ENCODE measurements around the gene MUS81.

Gene MUS81

DNA sequence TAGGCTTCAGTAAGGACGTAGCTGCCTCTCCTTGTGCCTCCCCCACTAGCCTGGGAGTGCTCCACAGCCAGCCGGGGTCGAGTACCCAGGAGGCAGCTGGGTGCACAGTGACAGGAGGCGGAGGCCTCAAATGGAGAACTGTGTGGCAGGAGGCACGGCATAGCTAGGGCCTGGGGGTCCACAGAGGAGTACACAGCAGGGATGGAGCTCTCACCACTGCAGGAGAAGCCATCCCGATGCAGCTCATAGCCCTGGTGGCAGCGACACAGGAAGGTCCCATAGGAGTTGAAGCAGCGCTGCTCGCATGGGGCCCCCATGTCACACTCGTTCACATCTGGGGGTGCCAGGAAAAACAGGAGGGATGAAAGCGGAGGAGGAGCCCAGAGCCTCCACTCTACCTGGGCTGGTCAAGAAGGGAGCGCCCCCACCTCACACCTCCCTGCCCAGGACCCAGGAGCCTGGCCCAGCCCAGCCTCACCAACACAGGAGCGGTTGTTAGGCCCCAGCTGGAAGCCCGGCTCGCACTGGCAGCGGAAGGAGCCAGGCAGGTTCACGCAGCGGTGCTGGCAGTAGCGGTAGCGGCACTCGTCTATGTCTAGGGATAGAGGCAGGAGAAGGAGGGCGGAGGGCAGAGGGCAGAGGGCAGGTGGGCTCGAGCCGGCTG lies 9.5 kb downstream of the MUS81 start:
- TF ChIP-seq, protein P1, sequence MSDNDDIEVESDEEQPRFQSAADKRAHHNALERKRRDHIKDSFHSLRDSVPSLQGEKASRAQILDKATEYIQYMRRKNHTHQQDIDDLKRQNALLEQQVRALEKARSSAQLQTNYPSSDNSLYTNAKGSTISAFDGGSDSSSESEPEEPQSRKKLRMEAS (IDR thresholded peaks at IDR 0.05; ENCODE audit: low read depth, low read length) = no peak
- no peak for TF ChIP-seq MYC (IDR thresholded peaks at IDR 0.05; ENCODE audit: low read depth, low read length)
- TF ChIP-seq, protein P2, sequence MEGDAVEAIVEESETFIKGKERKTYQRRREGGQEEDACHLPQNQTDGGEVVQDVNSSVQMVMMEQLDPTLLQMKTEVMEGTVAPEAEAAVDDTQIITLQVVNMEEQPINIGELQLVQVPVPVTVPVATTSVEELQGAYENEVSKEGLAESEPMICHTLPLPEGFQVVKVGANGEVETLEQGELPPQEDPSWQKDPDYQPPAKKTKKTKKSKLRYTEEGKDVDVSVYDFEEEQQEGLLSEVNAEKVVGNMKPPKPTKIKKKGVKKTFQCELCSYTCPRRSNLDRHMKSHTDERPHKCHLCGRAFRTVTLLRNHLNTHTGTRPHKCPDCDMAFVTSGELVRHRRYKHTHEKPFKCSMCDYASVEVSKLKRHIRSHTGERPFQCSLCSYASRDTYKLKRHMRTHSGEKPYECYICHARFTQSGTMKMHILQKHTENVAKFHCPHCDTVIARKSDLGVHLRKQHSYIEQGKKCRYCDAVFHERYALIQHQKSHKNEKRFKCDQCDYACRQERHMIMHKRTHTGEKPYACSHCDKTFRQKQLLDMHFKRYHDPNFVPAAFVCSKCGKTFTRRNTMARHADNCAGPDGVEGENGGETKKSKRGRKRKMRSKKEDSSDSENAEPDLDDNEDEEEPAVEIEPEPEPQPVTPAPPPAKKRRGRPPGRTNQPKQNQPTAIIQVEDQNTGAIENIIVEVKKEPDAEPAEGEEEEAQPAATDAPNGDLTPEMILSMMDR (IDR thresholded peaks at IDR 0.05; ENCODE audit: low read depth, low read length) = no peak
- no peak for TF ChIP-seq POLR2A (IDR thresholded peaks at IDR 0.05; ENCODE audit: extremely low read depth, insufficient read length)
- H3K4me3 ChIP-seq (ENCODE audit: low read depth, low read length) = no peak overlapping the region
- no peak for DNase-seq (ENCODE audit: low read depth)

DNA sequence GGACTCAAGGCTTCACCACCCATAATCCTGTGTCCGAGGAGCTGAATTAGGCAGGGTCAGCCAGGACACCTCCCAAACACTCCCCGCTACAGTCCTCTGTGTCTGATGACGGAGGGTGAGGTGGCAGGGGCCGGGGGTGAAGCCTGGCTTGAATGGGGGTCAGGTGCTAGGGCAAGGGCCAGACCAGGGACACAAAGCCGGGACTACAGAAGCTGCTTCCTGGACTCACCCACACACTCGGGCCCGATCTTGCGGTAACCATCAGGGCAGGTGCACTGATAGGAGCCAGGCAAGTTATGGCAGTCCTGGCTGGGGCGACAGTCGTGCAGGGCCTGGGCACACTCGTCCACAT lies 10.1 kb downstream of the MUS81 start:
- TF ChIP-seq, protein P2 (IDR thresholded peaks at IDR 0.05; ENCODE audit: low read depth, low read length) = no peak
- no peak; the same call in 1 of the 2 replicates for TF ChIP-seq MYC (IDR thresholded peaks at IDR 0.05; ENCODE audit: low read depth, low read length)
- TF ChIP-seq POLR2A (IDR thresholded peaks at IDR 0.05; ENCODE audit: extremely low read depth, insufficient read length) = no peak
- TF ChIP-seq, protein P1 (IDR thresholded peaks at IDR 0.05; ENCODE audit: low read depth, low read length) = no peak
- H3K4me3 ChIP-seq (ENCODE audit: low read depth, low read length) = peak overlapping the region; percentile 25
- no peak for DNase-seq (ENCODE audit: low read depth)

DNA sequence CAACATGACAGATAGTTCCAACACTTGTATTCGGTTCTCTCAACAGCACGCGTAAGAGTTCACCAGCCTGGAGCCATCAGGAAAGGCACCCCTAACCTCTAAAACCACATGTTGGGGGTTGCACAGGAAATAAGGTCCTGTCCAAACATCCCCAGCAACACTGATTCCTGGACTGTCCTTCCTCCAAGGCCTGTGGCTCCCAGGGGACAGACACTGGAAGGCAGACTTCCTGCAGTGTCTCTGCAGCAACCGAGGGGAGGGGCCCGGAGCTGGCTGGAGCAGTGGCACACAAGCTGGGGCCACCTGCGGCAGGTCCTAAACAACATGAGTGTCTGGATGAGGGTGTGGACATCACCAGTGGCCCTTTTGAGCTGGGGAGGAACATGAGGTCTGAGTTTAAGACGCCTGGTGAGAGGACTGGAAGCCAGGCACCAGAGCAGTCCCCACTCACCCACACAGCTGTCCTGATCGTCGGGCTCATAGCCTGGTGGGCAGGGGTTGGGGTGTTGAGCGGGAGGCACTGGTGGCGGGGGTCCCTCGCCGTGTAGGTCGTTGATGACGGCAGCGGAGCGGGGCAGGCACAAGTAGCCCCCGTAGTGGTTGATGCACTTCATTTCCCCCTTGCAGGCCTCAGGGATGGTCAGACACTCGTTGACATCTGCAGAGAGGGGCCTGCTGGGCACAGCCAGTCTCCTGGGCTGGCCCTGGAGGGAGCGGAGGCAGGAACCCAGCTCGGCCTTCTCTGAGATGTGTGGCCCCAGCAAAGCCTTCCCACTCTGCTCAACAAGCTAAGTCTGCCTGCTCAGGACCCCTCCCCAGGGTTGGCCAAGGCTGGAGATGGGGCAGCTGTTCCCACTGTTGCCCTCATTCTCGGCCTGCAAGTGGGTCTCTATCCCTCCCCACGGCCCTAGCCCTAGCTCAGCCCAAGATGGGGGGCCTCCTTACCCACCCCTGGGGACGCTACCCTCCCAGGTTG lies 10.8 kb downstream of the MUS81 start:
- TF ChIP-seq, protein P2 (IDR thresholded peaks at IDR 0.05; ENCODE audit: low read depth, low read length) = no peak
- TF ChIP-seq MYC (IDR thresholded peaks at IDR 0.05; ENCODE audit: low read depth, low read length) = peak; percentile 57; the same call in 1 of the 2 replicates
- H3K4me3 ChIP-seq (ENCODE audit: low read depth, low read length) = peak overlapping the region; percentile 25
- peak; percentile 96 for DNase-seq (ENCODE audit: low read depth)

DNA sequence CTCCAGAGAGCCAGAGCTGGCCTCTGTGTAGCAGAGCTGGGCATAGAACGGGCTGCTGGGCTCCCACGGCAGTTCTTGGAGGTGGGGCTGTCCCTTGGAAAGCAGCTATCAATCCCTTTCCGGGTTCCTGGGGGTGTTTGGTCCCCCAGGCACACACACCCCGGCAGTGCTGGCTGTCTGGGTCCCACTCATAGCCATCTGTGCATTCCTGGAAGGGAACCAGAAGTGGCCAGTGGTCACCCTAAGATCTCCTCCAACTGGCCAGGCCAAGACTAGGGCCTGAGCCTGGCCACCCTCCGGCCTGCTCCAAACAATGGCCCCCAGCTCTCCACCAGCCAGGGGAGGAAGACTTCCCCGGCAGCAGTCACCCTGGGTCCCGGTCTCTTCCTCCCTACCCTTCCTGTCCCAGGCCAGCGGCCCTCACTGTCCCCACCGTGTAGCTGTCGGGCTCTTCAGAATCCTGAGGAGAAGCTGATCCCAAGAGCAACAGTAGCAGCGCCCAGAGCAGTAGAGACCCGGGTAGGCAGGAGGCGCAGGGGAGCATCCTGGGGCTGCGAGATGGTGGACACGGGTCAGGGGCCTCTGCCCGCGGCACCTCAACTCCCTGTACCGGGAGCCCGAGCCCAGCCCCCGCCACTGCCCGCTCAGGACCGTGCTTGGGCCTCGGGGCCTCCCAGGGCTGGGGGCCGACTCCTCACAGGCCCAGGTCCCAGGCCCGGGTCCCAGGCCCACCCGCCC lies 11.7 kb downstream of the MUS81 start:
- no peak for TF ChIP-seq POLR2A (IDR thresholded peaks at IDR 0.05; ENCODE audit: extremely low read depth, insufficient read length)
- TF ChIP-seq, protein P2 (IDR thresholded peaks at IDR 0.05; ENCODE audit: low read depth, low read length) = no peak
- TF ChIP-seq MYC (IDR thresholded peaks at IDR 0.05; ENCODE audit: low read depth, low read length) = no peak
- TF ChIP-seq, protein P1 (IDR thresholded peaks at IDR 0.05; ENCODE audit: low read depth, low read length) = no peak
- no peak overlapping the region for H3K4me3 ChIP-seq (ENCODE audit: low read depth, low read length)
- DNase-seq (ENCODE audit: low read depth) = no peak

DNA sequence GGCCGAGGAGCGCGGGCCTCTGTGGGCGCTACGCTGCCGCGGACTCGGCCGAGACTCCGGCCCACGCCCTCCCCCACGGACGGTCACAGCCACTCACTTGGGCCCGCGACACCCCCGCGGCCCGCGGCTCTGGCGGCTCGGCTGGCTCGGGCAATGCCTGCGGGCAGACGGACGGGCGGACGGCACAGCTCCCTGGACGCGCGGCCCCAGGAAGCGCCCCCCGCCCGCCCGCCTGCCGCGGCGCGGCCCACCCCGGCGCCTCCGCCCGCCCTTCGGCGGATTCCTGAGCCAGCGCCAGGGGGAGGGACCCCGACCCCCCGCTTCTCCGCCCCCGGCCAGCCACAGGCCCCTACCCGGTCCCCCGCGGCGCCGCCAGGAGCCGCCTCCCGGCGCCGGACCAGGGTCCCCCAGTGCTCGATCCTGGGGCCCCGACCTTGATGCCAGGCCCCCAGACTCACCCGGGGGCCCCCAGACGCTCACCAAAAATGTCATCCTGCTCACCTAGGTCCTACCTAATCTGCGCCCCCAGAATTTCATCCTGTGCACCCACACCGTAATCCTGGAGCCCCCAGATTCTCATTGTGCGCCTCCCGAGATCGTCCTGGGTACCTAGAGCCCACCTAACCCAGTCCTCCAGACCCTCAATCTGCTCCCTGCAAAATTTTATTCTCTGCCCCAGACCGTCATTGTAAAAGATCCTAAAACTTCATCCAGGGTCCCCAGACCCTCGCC lies 12.5 kb downstream of the MUS81 start, which contains the start of gene EFEMP2:
Gene EFEMP2, minus strand, starts transcription at position 215 of the 732 bp plus-strand sequence. CDS start 446 bp downstream, outside the sequence.
- H3K4me3 ChIP-seq (ENCODE audit: low read depth, low read length) = peak within 1 kb of the TSS; percentile 62
- peak; percentile 18 for TF ChIP-seq POLR2A (IDR thresholded peaks at IDR 0.05; ENCODE audit: extremely low read depth, insufficient read length)
- TF ChIP-seq, protein P2 (IDR thresholded peaks at IDR 0.05; ENCODE audit: low read depth, low read length) = no peak
- peak; percentile 62 for DNase-seq (ENCODE audit: low read depth)

Measured in NB4 (cell line).